Mucosa of rectum (tissue), 2 donors: ENCODE results near the gene RPS6KA2.

Experiments used
- H3K27ac ChIP-seq, 2 donors: one replicate each; pipeline ENCODE4 v1.7.0; 2013; ENCODE audit warnings: inconsistent platforms in 2 of 2, low read depth in 2 of 2, low read length in 2 of 2
- H3K27me3 ChIP-seq, 2 donors: one replicate each; pipeline ENCODE4 v1.7.0; 2013; ENCODE audit warnings: low read length in 2 of 2; ENCODE audit not compliant: control insufficient read depth in 2 of 2, insufficient read depth in 2 of 2
- H3K36me3 ChIP-seq, 2 donors: one replicate each; pipeline ENCODE4 v1.7.0; 2013; ENCODE audit warnings: low read length in 2 of 2; ENCODE audit not compliant: control insufficient read depth in 2 of 2, insufficient read depth in 2 of 2
- H3K4me1 ChIP-seq, 2 donors: one replicate each; pipeline ENCODE4 v1.7.0; 2013; ENCODE audit warnings: low read length in 2 of 2, mild to moderate bottlenecking in 1 of 2; ENCODE audit not compliant: control insufficient read depth in 2 of 2, insufficient read depth in 2 of 2
- H3K4me3 ChIP-seq, 2 donors: one replicate each; pipeline ENCODE4 v1.7.0; 2013; ENCODE audit warnings: low read length in 2 of 2
- H3K9ac ChIP-seq, 2 donors: one replicate each; pipeline ENCODE4 v1.7.0; 2013; ENCODE audit warnings: low read length in 2 of 2, low read depth in 1 of 2, mild to moderate bottlenecking in 1 of 2
- H3K9me3 ChIP-seq, 2 donors: one replicate each; pipeline ENCODE4 v1.7.0; 2013; ENCODE audit warnings: low read length in 2 of 2; ENCODE audit not compliant: control insufficient read depth in 2 of 2
- donor health status: healthy.
- donor health status: Normal muscosa, but diverticular disease.

Gene RPS6KA2

DNA sequence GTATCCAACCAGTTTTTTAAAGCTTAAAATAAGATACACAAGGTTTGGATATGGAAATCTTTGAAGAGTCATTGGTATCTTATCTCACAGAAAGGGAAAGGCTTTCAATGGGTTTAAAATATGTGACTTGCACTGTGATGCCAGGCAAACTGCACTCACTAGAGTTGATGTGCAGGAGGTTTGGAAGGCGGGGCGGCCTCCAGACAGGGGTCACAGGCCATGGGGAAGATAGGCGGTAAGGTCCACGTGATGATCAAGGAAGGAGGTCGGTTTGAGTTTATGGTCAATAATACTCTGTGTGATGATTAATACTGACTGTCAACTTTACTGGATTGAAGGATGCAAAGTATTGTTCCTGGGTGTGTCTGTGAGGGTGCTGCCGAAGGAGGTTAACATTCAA is 31.1 kb downstream of the RPS6KA2 start:
- Histone ChIP-seq H3K9me3 (no peaks in the 10 kb centered on the region), H3K36me3 (no peaks in the 10 kb centered on the region), H3K9ac (no peak overlapping the region), H3K4me3 (no peak overlapping the region), H3K4me1 (no peaks in the 10 kb centered on the region), H3K27ac (no peak overlapping the region), H3K27me3 (no peaks in the 10 kb centered on the region)

DNA sequence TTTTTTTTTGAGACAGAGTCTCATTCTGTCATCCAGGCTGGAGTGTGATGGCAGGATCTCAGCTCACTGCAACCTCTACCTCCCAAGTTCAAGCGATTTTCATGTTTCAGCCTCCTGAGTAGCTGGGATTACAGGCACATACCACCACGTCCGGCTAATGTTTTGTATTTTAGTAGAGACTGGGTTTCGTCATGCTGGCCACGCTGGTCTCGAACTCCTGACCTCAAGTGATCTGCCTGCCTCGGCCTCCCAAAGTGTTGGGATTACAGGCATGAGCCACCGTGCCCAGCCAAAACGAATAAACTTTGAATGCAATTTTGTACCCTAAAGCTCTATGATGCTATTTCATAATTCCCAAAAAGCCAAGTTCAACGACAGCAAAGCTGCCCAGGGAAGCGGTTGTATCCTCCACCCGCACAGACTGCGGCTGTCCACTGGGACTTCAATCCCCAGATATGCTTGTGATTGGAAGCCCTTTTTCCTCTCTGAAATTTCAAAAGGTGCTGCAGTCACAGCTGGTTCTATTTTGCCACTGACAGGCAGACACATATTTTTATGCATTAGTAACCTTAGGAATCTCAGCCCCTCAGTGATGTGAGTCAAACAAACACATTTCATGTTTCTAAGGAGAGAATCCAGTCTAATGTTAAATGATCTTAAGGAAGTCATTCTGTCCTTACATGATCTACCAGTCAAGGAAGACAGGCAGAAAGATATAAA is 31.8 kb downstream of the RPS6KA2 start:
- no peaks in the 10 kb centered on the region for H3K4me1 ChIP-seq
- H3K4me3 ChIP-seq, result no peak overlapping the region
- H3K27ac ChIP-seq, result no peak overlapping the region
- no peak overlapping the region for H3K9ac ChIP-seq
- H3K9me3 ChIP-seq, result no peaks in the 10 kb centered on the region
- no peaks in the 10 kb centered on the region for H3K27me3 ChIP-seq
- no peaks in the 10 kb centered on the region for H3K36me3 ChIP-seq

DNA sequence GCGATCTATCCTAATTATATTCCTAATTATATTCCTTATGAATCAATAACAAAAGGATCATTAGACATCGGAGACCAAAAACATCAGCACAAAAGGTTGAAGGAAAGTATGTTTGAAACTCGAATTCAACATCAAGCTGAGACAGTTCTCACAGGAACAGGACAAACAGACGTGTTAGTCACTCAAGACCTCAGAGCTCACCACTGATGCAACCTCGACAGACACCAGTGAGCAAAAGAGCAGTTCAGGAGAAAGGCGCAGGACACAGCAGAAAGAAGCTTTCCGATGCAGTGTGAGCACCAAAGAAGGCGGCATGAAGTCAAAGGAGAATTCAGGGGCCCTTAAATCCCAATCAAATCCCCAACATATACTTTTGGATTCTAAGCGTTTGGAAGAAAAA is 34.2 kb downstream of the RPS6KA2 start:
- Histone ChIP-seq H3K36me3 (no peaks in the 10 kb centered on the region), H3K27ac (no peak overlapping the region), H3K27me3 (no peaks in the 10 kb centered on the region), H3K4me3 (no peak overlapping the region), H3K9ac (no peak overlapping the region), H3K4me1 (peaks cover 0 to 8% of the 10 kb centered on the region in 2 donors), H3K9me3 (no peaks in the 10 kb centered on the region)

DNA sequence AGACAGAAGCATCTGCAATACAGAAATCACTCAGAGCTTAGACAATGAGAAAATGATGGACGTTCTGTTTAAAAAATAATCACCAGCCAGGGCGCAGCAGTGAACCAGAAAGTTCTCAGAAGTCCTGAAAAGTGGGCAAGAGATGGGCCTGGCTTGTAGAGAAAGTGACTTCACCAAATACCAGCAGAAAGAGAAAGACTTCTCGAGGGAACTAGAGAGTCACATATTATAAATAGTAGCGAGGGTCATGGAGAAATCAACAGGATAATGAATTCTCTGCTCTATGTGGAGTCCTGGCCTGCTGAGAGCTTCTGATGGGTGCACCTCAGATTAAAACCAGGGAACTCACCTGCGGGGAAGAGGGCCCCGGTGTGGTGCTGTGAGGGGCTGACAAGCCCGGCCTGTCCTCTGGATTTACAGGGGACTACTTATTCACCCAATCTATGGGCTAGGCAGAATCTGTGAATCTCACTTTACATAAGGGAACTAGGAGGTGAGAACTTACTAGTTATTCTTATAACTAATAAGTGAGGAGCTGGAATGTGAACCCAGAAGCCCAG is 35.0 kb downstream of the RPS6KA2 start:
- H3K9me3 ChIP-seq, result no peaks in the 10 kb centered on the region
- H3K27me3 ChIP-seq, result no peaks in the 10 kb centered on the region
- H3K27ac ChIP-seq, result no peak overlapping the region
- H3K4me3 ChIP-seq, result no peak overlapping the region
- H3K36me3 ChIP-seq, result no peaks in the 10 kb centered on the region
- H3K4me1 ChIP-seq, result peaks cover 0 to 8% of the 10 kb centered on the region in 2 donors
- no peak overlapping the region for H3K9ac ChIP-seq

DNA sequence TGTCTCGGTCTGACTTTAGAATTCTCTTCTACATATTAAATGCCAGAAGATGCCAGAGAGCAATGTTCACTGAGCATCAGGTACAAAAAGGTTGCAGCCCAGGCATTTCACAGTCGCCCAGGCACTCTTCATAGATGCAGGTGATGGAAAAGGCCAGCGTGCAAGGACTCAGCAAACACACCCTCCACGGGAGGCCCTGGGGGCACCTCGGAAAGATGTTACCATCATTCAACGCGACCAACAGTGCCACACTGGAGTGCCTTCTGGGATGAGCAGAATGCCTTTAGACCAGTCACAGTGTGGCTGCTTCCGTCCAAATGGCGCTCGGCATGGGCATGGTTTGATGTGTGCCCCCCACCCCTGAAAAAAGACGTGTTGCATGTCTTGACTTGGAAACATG is 36.0 kb downstream of the RPS6KA2 start:
- H3K27ac ChIP-seq, result no peak overlapping the region
- H3K9ac ChIP-seq, result no peak overlapping the region
- no peaks in the 10 kb centered on the region for H3K9me3 ChIP-seq
- H3K4me3 ChIP-seq, result no peak overlapping the region
- H3K4me1 ChIP-seq, result peaks cover 0 to 8% of the 10 kb centered on the region in 2 donors
- H3K36me3 ChIP-seq, result no peaks in the 10 kb centered on the region
- no peaks in the 10 kb centered on the region for H3K27me3 ChIP-seq

DNA sequence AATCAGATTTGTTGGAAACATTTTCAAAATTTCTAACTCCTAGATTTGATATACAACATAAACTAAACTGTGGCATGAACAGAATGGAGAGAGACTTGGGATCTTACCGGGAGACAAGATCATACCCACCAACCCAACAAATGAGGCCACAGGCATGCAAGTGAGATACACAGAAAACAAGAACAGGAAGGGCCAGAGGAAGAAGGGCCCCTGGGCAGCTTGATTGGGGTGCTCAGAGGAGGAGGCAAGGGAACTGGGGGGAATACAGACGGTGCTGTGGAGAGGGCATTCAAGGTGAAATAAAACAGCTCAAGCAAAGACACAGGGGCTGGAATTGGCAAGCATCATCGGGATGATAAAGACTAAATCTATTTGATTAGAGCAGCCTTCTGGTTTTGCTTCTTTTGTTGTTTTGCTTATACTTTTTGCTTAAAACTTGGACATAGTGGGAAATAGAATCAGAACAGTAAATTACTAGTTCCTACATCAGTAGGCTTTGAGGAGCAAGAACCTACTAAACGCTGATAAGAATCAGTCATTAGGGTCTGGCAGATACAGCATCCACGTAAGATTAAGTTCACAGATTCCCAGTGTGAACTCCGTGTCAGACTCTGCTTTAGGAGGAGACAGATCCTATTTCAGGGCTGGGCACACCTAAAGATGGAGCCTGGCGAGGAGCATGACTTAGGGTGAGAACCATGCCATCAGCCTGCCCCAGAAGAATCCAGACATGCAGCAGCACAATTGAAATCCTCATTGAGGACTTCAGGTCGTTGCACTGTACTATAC is 37.1 kb downstream of the RPS6KA2 start:
- no peaks in the 10 kb centered on the region for H3K27me3 ChIP-seq
- H3K36me3 ChIP-seq, result no peaks in the 10 kb centered on the region
- H3K9me3 ChIP-seq, result no peaks in the 10 kb centered on the region
- H3K4me3 ChIP-seq, result no peak overlapping the region
- H3K9ac ChIP-seq, result no peak overlapping the region
- H3K4me1 ChIP-seq, result peaks cover 0 to 8% of the 10 kb centered on the region in 2 donors
- no peak overlapping the region for H3K27ac ChIP-seq

DNA sequence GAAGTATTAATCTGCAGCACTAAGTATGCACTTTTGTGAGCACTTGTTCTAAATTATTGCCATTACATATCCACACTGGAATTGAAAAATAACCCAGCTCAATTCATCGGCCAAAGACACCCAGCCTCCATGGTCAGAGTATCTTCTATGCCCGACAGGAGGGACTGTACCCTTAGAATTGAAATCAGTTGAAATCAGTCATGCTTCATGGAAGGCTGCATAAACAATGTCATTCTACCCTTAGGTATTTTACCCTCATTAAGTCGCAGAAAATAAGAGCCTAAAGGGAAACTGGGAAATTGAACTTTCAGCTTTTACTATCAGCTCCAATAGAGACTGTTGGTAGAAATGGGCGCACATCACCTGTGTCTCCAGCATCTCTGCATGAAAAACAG is 37.7 kb downstream of the RPS6KA2 start:
- H3K4me1 ChIP-seq, result peaks cover 0 to 8% of the 10 kb centered on the region in 2 donors
- H3K9me3 ChIP-seq, result no peaks in the 10 kb centered on the region
- H3K4me3 ChIP-seq, result no peak overlapping the region
- H3K27me3 ChIP-seq, result no peaks in the 10 kb centered on the region
- no peak overlapping the region for H3K9ac ChIP-seq
- no peaks in the 10 kb centered on the region for H3K36me3 ChIP-seq
- H3K27ac ChIP-seq, result no peak overlapping the region

DNA sequence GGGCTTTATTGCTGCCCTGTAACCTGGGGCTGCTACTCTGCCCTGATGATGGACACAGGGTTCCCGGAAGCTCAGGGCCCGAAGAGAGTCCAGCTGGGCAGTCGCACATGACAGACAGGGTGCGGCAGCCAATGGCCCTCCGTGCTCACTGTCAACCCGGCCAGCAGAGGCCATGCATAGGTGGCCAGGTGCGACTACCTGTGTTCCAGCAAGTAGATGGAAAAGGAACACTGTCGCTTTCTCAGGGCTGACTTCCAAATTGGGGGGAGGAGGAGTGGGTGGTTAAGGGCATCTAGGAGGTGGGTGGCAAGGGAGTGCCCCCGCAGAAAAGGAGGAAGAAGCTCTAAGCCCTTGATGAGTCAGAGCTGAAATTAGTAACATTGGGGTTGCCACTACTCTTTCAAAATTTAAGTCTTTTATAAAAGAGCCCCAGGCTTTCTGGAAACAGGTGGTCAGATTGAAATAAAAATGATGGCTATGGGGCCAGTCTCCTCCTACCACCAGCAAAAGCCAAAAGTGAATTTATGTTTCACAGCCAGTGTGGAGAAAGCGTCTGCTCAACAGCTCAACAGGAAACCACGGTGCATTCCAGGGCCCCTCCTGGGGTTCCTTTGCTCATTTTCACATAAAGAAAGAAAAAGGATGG is 38.2 kb downstream of the RPS6KA2 start:
- no peak overlapping the region for H3K9ac ChIP-seq
- H3K4me3 ChIP-seq, result no peak overlapping the region
- no peaks in the 10 kb centered on the region for H3K27me3 ChIP-seq
- peaks cover 0 to 8% of the 10 kb centered on the region in 2 donors for H3K4me1 ChIP-seq
- H3K27ac ChIP-seq, result no peak overlapping the region
- no peaks in the 10 kb centered on the region for H3K9me3 ChIP-seq
- no peaks in the 10 kb centered on the region for H3K36me3 ChIP-seq

DNA sequence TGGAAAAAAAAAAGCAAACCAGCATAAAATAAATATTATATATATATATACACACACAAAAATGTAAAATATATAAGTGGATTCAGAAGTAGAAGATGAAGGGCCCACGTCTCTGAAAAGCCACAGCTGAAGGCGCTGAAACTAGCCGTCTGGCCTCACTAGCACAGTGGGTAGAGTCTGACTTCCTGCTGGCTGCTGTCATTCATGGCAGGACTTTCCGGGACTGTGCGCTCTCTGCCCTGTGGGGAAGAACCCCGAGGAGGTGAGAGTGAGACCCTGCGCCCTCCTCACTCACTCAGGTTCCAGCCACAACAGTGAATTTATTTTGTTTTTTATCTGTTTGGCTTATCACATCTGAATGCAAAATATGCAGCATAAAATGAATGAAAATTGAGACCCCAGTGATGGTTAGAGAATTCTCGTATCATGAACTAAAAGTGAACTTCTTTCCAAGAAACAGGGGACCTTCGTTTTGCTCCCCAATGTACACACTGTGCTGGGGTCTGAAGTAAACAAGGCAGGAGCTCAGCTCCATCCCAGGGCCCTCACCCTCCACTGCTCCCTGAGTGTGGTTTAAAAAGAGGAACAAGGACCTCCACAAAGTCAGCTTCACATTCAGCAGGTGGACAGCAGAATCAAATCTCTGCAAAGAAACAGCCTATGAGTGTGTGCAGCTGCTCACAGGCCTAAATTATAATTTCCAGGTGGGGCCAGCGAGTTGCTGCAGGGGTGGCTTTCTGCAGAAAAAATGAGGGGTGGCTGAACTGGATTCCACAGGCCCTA is 39.2 kb downstream of the RPS6KA2 start:
- Histone ChIP-seq H3K27me3 (no peaks in the 10 kb centered on the region), H3K27ac (peak overlapping the region in 1 of 2 donors; percentile 14), H3K4me3 (no peak overlapping the region)

More for the DNA sequence above, 39.2 kb downstream of the RPS6KA2 start:
- peaks cover 0 to 8% of the 10 kb centered on the region in 2 donors for H3K4me1 ChIP-seq
- H3K36me3 ChIP-seq, result no peaks in the 10 kb centered on the region
- H3K9me3 ChIP-seq, result no peaks in the 10 kb centered on the region
- no peak overlapping the region for H3K9ac ChIP-seq
